Loucy (cell line): ENCODE results near the gene CTU2.

Experiments used
- H2AFZ ChIP-seq: fragments of 200-600 bp; sonication (generic); 2 replicates; pipeline ENCODE4 v1.6.0; 2016; ENCODE audit warnings: antibody characterized with exemption, mild to moderate bottlenecking, low read length, moderate library complexity
- H3F3A ChIP-seq: fragments of 200-600 bp; 2 replicates; pipeline ENCODE4 v1.6.0; 2016; ENCODE audit warnings: antibody characterized with exemption, low read depth, mild to moderate bottlenecking
- H3K27me3 ChIP-seq: fragments of 200-600 bp; sonication (generic); 2 replicates; pipeline ENCODE4 v1.6.1; 2014; ENCODE audit warnings: low read length, mild to moderate bottlenecking; ENCODE audit not compliant: insufficient read depth, poor library complexity, severe bottlenecking
- H3K36me3 ChIP-seq: fragments of 200-600 bp; sonication (generic); 2 replicates; pipeline ENCODE4 v1.6.1; 2016; ENCODE audit warnings: low read length; ENCODE audit not compliant: insufficient read depth
- H3K4me1 ChIP-seq: fragments of 200-600 bp; sonication (generic); 2 replicates; pipeline ENCODE4 v1.5.1; 2014; ENCODE audit warnings: low read length, mild to moderate bottlenecking; ENCODE audit not compliant: insufficient read depth, poor library complexity, severe bottlenecking
- H3K4me2 ChIP-seq: fragments of 200-600 bp; sonication (generic); 2 replicates; pipeline ENCODE4 v1.6.0; 2014; ENCODE audit warnings: antibody characterized with exemption, low read length, low read depth, mild to moderate bottlenecking; ENCODE audit not compliant: poor library complexity, severe bottlenecking
- H3K4me3 ChIP-seq: fragments of 200-600 bp; sonication (generic); 2 replicates; pipeline ENCODE4 v1.5.1; 2014; ENCODE audit warnings: low read length, mild to moderate bottlenecking, mixed read lengths; ENCODE audit not compliant: poor library complexity, severe bottlenecking
- H3K79me2 ChIP-seq: fragments of 200-600 bp; sonication (generic); 2 replicates; pipeline ENCODE4 v1.6.1; 2014; ENCODE audit warnings: low read length; ENCODE audit not compliant: insufficient read depth
- H3K9ac ChIP-seq: fragments of 200-600 bp; sonication (generic); 2 replicates; pipeline ENCODE4 v1.6.0; 2014; ENCODE audit warnings: mild to moderate bottlenecking, low read depth, low read length, moderate library complexity; ENCODE audit not compliant: poor library complexity, severe bottlenecking
- H3K9me2 ChIP-seq: fragments of 200-600 bp; sonication (generic); replicated peaks from 2 replicates; pipeline ENCODE4 v1.6.1; 2016; ENCODE audit warnings: low read depth, low read length, mixed read lengths
- H3K9me3 ChIP-seq: fragments of 200-600 bp; sonication (generic); 2 replicates; pipeline ENCODE4 v1.6.1; 2014; ENCODE audit warnings: mild to moderate bottlenecking, antibody characterized with exemption, low read length, low read depth; ENCODE audit not compliant: insufficient read depth
- H4K20me1 ChIP-seq: fragments of 200-600 bp; sonication (generic); 2 replicates; pipeline ENCODE4 v1.6.0; 2014; ENCODE audit warnings: antibody characterized with exemption, low read length, mild to moderate bottlenecking; ENCODE audit not compliant: insufficient read depth, poor library complexity, severe bottlenecking
- CTCF ChIP-seq: fragments of 200-600 bp; sonication (generic); conservative IDR thresholded peaks from 2 replicates; pipeline ENCODE4 v1.5.1; 2014; ENCODE audit warnings: mild to moderate bottlenecking, antibody characterized with exemption, low read length
- EZH2phosphoT487 ChIP-seq: fragments of 200-600 bp; IDR thresholded peaks from 2 replicates; pipeline ENCODE4 v1.6.1; 2018; ENCODE audit warnings: antibody characterized with exemption, mild to moderate bottlenecking, moderate library complexity, borderline replicate concordance

The CTU2 gene

GRCh38 chr16:88677721-88678120 is 28.6 kb upstream of the CTU2 start:
- Histone ChIP-seq H3K36me3 (no peaks in the 10 kb centered on the region), H3K79me2 (no peaks in the 10 kb centered on the region), H3K4me3 (no peak overlapping the region), H3K27me3 (no peaks in the 10 kb centered on the region), H3F3A (no peaks in the 10 kb centered on the region), H2AFZ (no peak overlapping the region), H3K4me2 (no peak overlapping the region), H3K9ac (no peak overlapping the region), H3K9me2 (no peaks in the 10 kb centered on the region), H4K20me1 (no peaks in the 10 kb centered on the region), H3K9me3 (no peaks in the 10 kb centered on the region), H3K4me1 (no peaks in the 10 kb centered on the region)
- TF ChIP-seq CTCF, result no peak
- no peak for TF ChIP-seq EZH2phosphoT487

GRCh38 chr16:88678224-88678979 is 27.9 kb upstream of the CTU2 start:
- no peaks in the 10 kb centered on the region for H4K20me1 ChIP-seq
- H3K9me2 ChIP-seq, result no peaks in the 10 kb centered on the region
- no peaks in the 10 kb centered on the region for H3K36me3 ChIP-seq
- H3K4me2 ChIP-seq, result no peak overlapping the region
- no peaks in the 10 kb centered on the region for H3K4me1 ChIP-seq
- H3K79me2 ChIP-seq, result no peaks in the 10 kb centered on the region
- H3F3A ChIP-seq, result no peaks in the 10 kb centered on the region
- H3K27me3 ChIP-seq, result no peaks in the 10 kb centered on the region
- TF ChIP-seq EZH2phosphoT487 (no peak), CTCF (no peak)
- no peak overlapping the region for H3K9ac ChIP-seq
- no peak overlapping the region for H3K4me3 ChIP-seq
- no peak overlapping the region for H2AFZ ChIP-seq
- no peaks in the 10 kb centered on the region for H3K9me3 ChIP-seq

- H3K4me1 ChIP-seq, result peaks cover 3% of the 10 kb centered on the region
- no peak for TF ChIP-seq EZH2phosphoT487
- TF ChIP-seq CTCF, result no peak
- no peaks in the 10 kb centered on the region for H3K36me3 ChIP-seq
- H3K4me3 ChIP-seq, result no peak overlapping the region
- H4K20me1 ChIP-seq, result no peaks in the 10 kb centered on the region
- no peaks in the 10 kb centered on the region for H3K9me2 ChIP-seq
- H3K79me2 ChIP-seq, result no peaks in the 10 kb centered on the region
- H3F3A ChIP-seq, result no peaks in the 10 kb centered on the region
- H2AFZ ChIP-seq, result no peak overlapping the region
- H3K27me3 ChIP-seq, result no peaks in the 10 kb centered on the region
- H3K9ac ChIP-seq, result no peak overlapping the region
- no peak overlapping the region for H3K4me2 ChIP-seq
- no peaks in the 10 kb centered on the region for H3K9me3 ChIP-seq
Observed at GRCh38 chr16:88680554-88681083, 25.7 kb upstream of the CTU2 start.
